Measurements from ENCODE around the gene FHL2. TPM values are rescaled to one million over a fixed set of nuclear protein-coding genes. Genes with fewer than 3 reads are reported as not detected.

FHL2 gene
- total RNA-seq, 1 experiment from 2014 or later = 173 TPM

DNA sequence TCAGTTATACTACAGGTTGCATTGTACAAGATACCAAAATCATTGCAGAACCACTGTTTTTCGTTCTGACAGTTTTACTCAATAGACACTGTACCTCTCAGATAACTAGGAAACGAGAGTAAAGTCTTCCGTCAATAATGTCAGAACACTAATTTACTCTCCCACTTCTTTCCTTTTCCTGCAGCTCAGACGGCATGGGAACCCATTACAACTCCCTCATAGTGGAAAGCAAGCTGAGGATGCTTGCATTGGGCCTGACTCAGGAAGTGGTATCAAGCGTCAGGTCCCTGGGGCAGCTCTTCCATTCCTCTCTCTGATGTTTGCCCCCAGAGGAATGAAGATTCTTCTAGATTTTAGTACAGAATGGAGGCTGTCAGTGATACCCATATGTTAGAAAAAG, 23.9 kb upstream of the FHL2 start:
- DNase-seq (ENCODE audit: low read depth) = no peak

DNA sequence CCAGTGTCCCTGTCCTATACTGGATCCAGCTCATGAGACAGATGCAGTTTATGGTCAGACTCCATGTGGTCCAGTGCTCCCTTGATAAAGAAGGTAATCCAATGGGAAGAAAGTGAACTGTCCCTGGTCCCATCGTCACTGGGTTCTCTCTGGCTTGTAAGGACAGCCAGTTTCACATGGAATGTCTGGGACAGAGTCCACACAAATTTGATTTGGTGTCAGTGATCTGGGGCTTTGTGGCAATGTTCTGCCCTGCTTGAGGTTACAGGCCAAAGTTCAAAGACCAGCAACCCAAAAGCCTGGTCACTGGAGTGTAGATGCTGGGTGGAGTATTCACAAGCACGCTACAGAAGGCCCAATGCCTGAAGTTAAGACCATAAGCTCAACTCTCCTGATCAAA, 22.2 kb upstream of the FHL2 start:
- no peak for DNase-seq (ENCODE audit: low read depth)

DNA sequence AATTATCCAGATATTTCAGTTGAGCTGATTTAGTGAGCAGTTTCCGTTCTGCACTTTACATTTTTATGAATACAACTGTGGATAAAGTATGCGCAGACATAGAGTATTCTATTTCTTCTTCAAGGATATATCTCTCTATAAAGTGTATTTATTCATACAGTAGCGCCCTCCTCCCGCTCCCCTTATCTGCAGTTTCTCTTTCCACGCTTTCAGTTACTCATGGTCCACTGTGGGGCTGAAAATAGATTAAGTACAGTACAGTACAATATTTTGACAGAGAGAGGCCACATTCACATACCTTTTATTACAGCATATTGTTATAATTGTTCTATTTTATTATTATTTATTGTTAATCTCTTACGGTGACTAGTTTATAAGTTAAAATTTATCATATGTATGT, 19.7 kb upstream of the FHL2 start:
- DNase-seq (ENCODE audit: low read depth) = no peak

DNA sequence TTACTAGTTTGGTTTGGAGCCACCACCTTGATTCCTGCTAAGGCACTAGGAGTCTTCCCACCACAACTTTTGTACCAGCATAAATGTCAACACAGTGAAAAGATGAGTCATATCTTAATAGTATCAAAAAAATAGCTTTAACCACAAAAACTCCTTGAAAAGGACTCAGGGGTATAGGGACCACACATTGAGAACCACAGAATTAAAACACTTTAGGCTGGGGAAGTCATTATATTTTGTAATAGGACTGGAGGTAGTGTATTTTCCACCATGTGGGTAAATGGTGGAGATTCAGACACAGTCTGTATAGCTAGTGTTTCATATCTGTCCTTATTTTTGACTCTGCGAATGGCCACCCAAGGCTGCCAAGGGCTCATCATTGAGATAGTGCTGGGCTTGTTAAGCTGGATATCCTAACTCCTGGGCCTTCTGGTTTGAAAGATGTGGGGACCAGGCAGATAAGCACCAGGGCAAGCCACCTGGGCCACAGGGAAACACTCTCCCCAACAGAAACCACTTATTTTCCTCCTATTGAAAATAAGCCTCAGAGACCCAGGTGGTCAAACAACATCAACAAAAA, 19.1 kb upstream of the FHL2 start:
- peak; percentile 71 for DNase-seq (ENCODE audit: low read depth)

DNA sequence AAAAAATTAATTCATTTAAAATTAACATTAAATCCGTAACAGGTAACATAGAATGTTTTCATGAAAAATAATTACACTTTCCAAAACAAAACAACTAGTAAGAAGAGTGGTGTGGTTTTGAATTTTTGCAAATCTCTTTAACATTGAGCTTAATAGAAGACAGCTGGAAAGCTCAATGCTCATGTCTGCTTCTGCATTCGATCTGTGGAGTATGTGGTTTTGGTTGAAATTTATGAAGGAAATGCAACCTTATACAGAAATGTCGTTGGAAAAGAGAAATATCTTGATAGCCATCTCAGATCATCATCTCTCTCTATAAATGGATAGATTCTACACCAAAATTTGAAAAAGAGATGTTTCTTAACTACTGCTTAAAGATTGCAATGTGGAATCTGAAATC, 17.3 kb upstream of the FHL2 start:
- no peak for DNase-seq (ENCODE audit: low read depth)

DNA sequence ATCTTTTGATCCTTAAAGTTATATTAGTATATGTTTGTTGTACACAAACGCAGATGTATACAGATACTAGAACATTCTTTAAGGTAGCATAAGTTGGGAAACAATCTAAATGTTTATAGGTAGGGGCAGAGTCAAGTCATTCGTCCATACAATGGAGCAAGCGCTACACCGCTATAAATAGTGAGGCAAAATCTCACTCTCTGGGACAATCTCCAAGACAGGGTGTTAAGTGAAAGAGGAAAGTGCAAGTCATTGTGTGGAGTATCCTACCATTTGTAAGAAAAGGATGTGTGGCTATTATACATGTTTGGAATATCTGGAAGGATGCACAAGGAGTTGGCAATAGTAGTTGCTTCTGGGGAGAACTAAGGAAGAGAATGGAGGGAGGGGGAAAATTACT, 16.2 kb upstream of the FHL2 start:
- no peak for DNase-seq (ENCODE audit: low read depth)

DNA sequence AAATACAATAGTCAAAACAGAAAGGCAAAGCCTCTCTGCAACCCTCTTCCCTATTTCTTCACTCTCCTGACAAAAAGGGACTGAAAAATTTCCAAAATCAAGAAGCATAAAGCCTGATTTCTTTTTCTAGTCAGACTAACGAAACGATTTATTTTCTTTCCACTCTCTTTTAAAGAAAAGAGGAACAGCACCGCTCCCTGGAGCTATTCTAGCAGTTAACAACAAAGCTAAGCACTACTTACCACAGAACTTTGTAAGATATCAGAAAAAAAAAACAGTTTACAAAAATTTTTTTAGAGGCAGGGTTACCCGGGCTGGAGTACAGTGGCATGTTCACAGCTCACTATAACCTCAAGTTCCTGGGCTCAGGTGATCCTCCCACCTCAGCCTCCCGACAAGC, 14.4 kb upstream of the FHL2 start:
- DNase-seq (ENCODE audit: low read depth) = no peak

DNA sequence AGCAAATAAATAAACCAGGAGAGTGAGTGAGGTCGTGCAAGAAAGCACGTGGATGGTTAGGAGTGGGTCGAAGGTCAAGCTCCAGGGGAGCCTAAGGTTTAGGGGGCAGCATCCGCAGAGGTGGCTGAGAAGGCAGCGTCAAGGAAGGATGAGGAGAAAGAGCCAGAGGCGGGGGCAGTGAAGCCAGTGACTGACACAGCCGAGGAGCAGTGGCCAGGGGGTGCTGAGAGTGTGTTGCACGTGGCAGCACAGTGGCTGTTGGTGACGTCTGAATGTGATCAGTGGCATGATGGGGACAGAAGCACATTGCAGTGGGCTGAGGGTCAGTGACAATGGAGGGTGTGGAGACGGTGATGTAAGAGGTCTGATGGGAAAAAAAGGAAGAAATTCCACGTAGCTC, 13.7 kb upstream of the FHL2 start:
- DNase-seq (ENCODE audit: low read depth) = no peak

DNA sequence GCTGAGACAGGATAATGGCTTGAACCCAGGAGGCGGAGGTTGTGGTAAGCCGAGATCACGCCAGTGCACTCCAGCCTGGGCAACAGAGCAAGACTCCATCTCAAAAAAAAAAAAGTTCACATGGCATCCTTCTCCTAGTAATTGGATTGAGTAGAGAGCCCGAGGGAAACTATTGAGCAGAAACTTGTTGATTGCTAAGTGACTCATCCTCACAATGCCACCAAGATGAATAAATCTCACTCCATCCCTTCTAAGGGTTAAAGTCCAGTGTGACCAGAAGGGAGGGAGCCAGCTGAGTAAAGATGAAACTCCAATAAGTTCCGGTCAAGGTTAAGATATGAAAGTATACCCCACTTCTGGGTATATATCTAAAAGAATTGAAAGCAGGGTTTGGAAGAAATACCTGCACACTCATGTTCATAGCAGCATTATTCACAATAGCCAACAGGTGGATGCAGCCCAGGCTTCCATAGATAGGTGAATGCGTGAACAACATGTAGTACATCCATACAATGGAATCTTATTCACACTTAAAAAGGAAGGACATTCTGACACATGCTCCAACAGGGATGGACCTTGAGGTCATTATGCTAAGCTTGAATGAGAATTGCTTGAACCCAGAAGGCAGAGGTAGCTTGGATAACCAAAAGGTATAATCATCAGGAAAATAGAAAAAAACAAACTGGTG, 13.0 kb upstream of the FHL2 start:
- DNase-seq (ENCODE audit: low read depth) = no peak

DNA sequence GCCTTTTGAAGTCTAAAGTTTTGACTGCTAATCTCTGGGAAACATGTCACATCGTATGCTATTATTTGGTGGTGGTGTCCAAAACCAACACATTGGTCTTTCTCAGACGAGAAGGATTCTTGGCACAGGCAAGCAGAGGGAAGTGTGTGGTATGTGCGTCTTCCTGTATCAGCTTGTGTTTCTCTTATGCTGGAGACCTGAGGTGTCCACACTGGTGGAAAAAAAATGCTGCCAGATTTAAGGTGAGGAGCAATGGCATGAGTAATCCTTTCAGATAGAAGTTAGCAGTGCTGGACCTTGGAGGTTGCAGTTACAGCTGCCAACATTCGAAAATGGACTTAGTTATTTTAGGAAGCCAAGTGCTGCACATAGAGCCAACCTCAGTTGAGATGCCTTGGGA, 11.7 kb upstream of the FHL2 start:
- peak; percentile 61 for DNase-seq (ENCODE audit: low read depth)

DNA sequence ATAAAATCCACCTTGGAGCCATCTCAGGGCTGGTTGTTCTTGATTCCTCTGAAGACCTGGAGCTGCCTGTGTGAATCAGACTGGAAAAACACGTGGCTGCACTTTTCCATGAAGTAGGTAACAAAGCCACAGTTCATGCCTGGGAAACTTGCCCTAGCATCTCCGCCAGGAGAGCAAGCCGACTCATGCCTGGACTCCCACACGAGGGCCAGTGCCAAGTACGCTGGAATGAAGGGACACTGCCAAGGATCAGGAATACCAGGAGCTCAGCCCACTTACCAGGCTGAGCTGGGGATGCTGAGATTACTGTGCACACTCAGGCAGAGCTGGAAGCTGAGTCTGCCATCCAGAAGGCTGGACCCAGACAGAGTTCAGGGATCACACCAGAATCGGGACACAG, 10.9 kb upstream of the FHL2 start:
- DNase-seq (ENCODE audit: low read depth) = peak; percentile 95

DNA sequence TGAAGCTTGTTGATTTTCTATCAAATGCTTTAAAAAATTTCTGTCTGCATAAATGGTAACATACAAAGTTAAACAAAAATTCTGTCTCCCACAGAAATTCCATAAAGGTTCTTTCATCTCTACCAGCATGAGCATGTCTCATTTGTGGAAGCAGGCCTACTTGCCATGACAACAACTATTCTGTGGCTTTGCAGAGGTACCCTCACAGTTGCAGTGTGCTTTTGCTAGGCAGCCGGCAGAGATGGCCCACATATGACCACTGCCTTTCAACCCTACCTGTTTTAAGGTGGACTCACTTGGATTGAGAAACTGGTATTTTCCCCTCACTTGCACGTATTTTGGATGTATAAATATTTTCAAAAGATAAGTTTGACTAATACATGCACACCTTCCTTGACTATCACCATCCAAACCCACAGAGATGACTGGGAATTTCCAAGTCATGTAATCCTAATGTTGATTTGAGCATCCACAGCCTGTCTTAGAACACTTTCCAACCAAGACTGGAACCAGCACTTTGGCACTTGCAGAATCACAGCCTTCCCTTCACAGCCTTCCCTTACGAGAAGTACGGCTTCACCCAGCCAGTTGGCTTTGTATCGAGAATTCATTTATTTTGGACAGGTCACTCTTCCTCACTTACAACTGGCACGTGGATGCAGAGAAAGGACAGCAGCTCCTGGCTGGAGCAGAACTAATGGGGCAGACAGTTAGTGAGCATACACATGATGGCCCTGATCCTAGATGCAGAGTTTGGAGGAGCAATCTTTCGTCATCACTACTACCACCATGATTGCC, 9.3 kb upstream of the FHL2 start:
- no peak for DNase-seq (ENCODE audit: low read depth)

DNA sequence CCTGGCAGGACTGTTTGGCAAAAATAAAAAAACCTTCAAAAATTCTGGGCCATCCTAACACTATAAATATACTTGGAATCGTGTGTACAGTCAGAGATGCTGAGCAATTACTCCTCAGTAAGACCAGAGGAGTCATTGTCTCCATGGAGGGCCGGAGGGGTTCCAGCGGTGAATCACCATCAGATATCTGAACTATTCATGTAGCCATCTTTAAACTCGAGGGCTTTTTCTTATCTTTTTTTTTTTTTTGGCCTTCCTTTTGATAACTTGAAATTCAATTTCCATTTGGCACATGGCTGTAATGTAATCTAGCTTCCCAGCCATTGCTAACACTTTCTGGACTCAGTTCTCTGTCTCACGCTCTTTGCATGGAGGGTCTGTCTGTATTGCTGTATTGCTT, 7.4 kb upstream of the FHL2 start:
- peak; percentile 73 for DNase-seq (ENCODE audit: low read depth)

DNA sequence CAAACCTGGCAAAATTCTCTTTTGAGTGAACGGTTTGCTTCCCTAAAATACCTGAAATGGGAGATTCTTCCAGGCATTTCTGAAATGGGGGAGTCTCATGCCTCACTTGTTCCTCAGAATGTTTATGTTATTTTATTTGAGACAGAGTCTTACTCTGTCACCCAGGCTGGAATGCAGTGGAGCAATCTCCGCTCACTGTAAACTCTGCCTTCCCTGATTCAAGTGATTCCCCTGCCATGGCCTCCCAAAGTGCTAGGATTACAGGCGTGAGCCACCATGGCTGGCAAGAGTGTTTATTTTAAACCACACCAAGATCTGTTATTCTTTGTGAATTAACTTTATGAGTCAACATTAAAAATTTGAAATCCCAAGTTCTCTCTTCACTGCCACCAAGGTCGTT, 6.4 kb upstream of the FHL2 start:
- DNase-seq (ENCODE audit: low read depth) = peak; percentile 85

DNA sequence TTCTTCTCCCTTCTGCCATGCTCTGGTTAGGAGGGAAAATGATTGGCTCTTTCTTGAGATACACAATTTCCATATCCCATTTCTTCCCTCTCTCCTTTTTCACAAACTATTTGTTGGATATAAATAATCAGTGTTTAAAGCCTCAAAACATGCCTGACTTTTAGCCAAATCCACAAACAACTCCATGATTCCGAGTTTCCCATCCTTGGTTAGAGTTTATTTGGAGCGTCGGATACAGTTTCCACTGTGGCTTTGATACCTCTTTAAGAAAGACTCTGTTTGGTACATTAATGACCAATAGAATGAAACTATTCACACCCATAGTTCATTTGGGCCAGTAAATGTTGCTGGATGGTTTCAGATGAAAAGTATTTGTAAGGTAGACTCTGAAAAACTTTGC, 5.9 kb upstream of the FHL2 start:
- no peak for DNase-seq (ENCODE audit: low read depth)

DNA sequence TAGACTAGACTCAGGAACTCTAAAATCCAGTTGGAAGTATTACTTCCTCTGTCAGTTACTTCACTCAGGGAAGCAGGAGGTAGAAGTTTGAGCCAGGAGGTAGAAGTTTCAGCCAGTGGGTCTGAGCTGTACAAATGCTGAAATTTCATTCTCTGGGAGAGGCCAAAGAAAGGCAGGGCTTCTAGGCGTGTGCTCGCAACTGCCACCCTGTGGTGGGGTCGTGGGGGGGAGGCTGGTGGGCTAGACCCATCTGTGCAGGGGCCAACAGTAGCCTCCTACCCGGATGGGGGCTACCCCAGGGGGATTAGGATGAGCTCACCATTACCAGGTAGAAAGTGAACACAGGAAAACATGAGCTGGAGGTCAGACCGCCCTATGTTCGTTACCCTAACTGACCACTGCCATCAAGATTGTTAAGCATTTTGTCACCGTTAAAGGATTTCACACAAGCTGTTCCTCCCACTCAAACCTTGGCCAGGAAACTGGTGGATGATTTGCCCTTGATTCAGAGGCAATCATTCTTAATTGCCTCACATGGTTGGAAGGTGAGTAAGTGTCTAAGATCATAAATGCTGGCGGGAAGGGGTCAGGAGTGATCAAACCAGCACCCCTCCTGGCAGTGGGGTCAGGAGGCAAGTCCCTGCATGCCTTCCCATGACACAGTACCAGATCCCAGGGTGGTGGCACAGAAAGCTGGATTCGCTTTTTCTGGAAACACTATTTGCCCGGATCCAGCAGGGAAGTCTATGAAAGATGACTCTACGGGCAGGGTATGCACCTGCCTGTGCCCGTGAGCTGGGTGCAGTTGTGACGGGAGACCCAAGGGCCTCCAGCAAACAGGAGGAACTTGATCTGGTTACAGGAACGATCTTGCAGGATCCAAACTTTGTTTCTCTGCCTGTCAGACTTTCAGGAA, 5.2 kb upstream of the FHL2 start:
- peak; percentile 96 for DNase-seq (ENCODE audit: low read depth)

DNA sequence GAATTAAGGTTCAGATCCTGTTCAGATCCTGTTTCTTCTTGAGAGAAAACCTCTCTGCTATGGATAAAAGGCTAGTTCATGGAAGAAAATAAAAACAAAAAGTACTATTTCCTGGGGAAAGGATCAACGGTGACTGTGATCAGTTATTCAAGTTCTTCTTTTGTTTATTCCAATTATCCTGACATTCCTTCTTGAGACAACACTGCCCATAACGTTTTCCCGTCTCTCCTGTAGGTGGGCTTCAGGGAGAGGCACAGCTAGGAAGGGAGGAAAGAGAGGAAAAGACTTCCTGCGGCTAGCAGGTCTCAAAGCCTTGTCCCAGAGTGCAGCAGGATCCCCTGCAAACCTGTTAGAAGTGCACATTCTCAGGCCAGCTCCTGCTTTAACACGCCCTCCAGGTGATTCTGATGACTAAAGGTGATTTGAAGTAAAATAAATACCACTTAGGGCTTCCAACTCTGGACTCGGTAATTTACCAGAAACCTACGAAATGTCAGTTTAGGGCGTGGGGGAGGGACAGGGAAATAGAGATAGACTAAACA, 4.5 kb upstream of the FHL2 start:
- no peak for DNase-seq (ENCODE audit: low read depth)

DNA sequence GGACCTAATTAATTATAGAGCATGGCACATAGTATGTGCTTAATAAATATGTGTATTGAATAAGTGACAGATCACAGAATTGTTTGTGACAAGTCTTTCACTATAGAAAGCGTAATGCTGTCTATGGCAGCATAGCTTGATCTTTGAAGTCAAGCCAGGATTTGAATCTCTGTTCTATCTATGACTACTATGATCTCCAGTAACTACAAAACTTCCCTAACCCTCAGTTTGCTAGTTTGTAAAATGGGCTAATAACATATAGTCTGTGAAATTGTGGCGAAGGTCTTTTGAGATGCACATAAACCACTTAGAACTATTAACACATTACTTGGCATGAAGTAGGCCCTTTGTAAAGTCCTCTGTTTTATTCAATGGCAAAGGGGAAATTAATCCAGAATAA, 4.0 kb upstream of the FHL2 start:
- no peak for DNase-seq (ENCODE audit: low read depth)

DNA sequence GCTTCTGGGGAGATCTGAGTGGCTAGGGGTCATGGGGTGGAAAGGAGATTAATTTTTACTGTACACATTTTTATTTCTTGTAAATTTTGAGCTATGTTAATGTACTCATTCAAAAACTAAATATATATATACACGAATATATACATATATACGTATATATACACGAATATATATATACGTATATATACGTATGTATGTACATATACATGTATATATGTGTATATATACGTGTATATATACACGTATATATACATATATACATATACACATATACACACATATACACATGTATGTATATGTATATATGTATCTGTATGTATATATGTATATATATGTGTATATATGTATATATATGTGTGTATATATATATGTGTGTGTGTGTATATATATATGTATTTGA, 3.0 kb upstream of the FHL2 start:
- DNase-seq (ENCODE audit: low read depth) = no peak

DNA sequence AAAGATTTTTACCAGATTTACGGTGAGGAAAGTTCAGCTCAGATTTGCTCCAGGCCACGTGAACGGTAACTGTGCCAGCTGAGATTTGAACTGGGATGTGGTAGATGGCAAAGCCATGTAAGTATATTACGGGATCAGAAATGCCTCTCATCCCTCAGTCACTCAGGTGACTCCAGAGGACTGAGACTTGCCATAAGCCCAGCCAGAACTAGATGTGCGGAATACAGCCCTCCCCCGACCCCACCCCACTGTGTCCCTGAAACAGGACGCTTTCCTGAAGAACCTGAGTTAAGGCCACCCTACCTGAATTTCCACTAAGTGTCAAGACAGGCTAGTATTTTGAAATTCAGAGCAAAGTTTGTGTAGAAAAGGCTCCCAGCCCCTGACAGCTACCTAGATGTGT, 1.3 kb upstream of the FHL2 start:
- DNase-seq (ENCODE audit: low read depth) = no peak

DNA sequence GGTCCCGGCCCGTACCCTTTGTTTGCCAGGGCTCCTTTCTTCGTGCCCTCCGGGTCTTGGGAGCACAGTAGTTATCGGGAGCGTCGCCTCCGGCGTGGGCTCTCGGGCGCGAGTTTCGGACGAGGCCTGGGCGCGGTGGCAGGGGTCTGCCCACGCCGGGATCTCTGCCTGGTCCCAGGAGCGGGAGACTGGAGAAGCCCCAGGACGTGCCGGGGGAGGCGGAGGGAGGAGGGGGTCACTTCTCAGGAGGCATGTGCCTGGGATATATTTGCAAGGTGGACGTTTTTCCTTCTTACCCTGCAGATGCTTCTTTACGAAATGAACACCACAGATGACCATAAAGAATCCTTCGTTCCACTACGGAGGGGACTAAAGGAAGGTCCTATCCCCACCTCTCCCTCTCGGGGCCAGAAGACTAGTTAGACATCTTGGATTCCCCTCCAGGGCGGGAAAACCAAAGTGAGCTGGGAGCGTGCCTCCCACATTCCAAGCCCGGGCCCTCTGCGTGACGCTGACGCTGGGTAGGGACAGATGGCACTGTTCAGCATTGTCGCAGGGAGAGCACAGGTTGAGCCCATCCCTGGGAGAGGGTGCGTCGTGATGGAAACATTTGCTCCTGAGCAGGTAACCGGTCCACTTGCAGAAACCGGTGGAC, 483 bp upstream of the FHL2 start:
- DNase-seq (ENCODE audit: low read depth) = no peak

Data from Daoy (cell line).